K562 (cell line): ENCODE measurements around the gene FOSL1. TPM values are rescaled to one million over a fixed set of nuclear protein-coding genes. Genes with fewer than 3 reads are reported as not detected.

Experiments used
- ATAC-seq: fragments of 200-7000 bp; cut with Tn5 transposase; 3 replicates; pipeline ENCODE4 v1.9.1; 2020; ENCODE audit warnings: moderate library complexity
- BruUV-seq: library from RNA; stranded (reverse); fragments of 400-500 nt; replicated peaks from 2 replicates; lab custom pipeline; 2021; lab: Mats Ljungman, UMichigan
- CTCF ChIA-PET: fragments of 300-600 bp; formaldehyde crosslinking; extraction: SDS; loops from one replicate; lab custom pipeline; 2021; ENCODE audit warnings: low intra/inter-chr PET ratio; lab: Yijun Ruan, JAX
- POLR2A ChIA-PET: fragments of 300-600, 350-650 bp; sonication (Branson Sonifier 250); formaldehyde crosslinking; extraction: SDS; loops from one replicate; lab custom pipeline; 2021; ENCODE audit warnings: antibody characterized with exemption, inconsistent platforms; lab: Yijun Ruan, JAX
- DNase-seq, 4 experiments: peaks; one replicate each; pipeline versions ENCODE4 v3.0.0 to v3.0.0-alpha.2; 2011 to 2018; ENCODE audit warnings: low spot score in 3 of 4, mixed read lengths in 3 of 4; ENCODE audit errors: extremely low read depth in 1 of 4
- FAIRE-seq: peaks from 2 replicates; lab custom pipeline; 2011; peaks lifted over from hg19 to GRCh38; lab: Jason Lieb, UNC
- H2AFZ ChIP-seq: 2 replicates; pipeline ENCODE4 v1.6.0; 2011; ENCODE audit warnings: low read depth, low read length, control low read depth, inconsistent platforms
- H3K27ac ChIP-seq: fragments of 200-600 bp; 3 replicates; pipeline ENCODE4 v1.8.0; 2011; ENCODE audit warnings: low read depth, mild to moderate bottlenecking, control low read depth, inconsistent platforms, low read length, moderate library complexity, mixed read lengths; ENCODE audit errors: extremely low read depth
- H3K27me3 ChIP-seq, 2 experiments: fragments of 300-600 bp in 1 of 2; 2 replicates in 1 of 2; 3 replicates in 1 of 2; pipeline versions ENCODE4 v1.6.0 to v1.8.0; 2011; ENCODE audit warnings: inconsistent platforms in 2 of 2, low read length in 2 of 2, mild to moderate bottlenecking in 1 of 2, mixed read lengths in 1 of 2, moderate library complexity in 1 of 2; ENCODE audit not compliant: control insufficient read depth in 2 of 2, insufficient read depth in 2 of 2
- H3K36me3 ChIP-seq: fragments of 300-600 bp; 3 replicates; pipeline ENCODE4 v1.8.0; 2011; ENCODE audit warnings: mild to moderate bottlenecking, low read length, inconsistent platforms; ENCODE audit not compliant: control insufficient read depth, insufficient read depth
- H3K4me1 ChIP-seq, 2 experiments: fragments of 200-600 bp in 1 of 2; replicated peaks in 1 of 2; 2 replicates in 1 of 2; 3 replicates in 1 of 2; pipeline versions ENCODE4 v1.5.1 to v1.8.0; 2011; ENCODE audit warnings: inconsistent platforms in 2 of 2, low read length in 2 of 2, mild to moderate bottlenecking in 1 of 2, mixed read lengths in 1 of 2, moderate library complexity in 1 of 2; ENCODE audit not compliant: control insufficient read depth in 2 of 2, insufficient read depth in 2 of 2
- H3K4me2 ChIP-seq: 2 replicates; pipeline ENCODE4 v1.6.1; 2011; ENCODE audit warnings: low read length, control low read depth, inconsistent platforms, mixed read lengths; ENCODE audit not compliant: insufficient read depth
- H3K4me3 ChIP-seq: fragments of 200-600 bp; sonication (generic), shearing (Covaris generic); 2 replicates; pipeline ENCODE4 v1.5.1; 2016; ENCODE audit warnings: control low read depth, inconsistent platforms
- H3K79me2 ChIP-seq: fragments of 200-600 bp; 3 replicates; pipeline ENCODE4 v1.8.0; 2011; ENCODE audit warnings: low read length, inconsistent platforms; ENCODE audit not compliant: control insufficient read depth, insufficient read depth
- H3K9ac ChIP-seq, 2 experiments: 2 replicates each; pipeline versions ENCODE4 v1.6.0 to v1.6.1; 2011; ENCODE audit warnings: low read depth in 2 of 2, low read length in 2 of 2, control low read depth in 1 of 2, inconsistent platforms in 1 of 2, mild to moderate bottlenecking in 1 of 2, mixed read lengths in 1 of 2; ENCODE audit not compliant: insufficient read depth in 1 of 2
- H3K9me1 ChIP-seq: one replicate; pipeline ENCODE4 v1.6.0; 2011; ENCODE audit warnings: inconsistent platforms, mild to moderate bottlenecking, low read length, moderate library complexity; ENCODE audit not compliant: control insufficient read depth, insufficient read depth
- H3K9me3 ChIP-seq: replicated peaks from 2 replicates; pipeline ENCODE4 v1.5.1; 2011; ENCODE audit warnings: low read depth, low read length, inconsistent platforms; ENCODE audit not compliant: control insufficient read depth, insufficient read depth
- H4K20me1 ChIP-seq: replicated peaks from 2 replicates; pipeline ENCODE4 v1.6.1; 2011; ENCODE audit warnings: low read length, inconsistent platforms, mixed read lengths; ENCODE audit not compliant: control insufficient read depth, insufficient read depth
- CREM ChIP-seq: IDR thresholded peaks from 2 replicates; pipeline ENCODE4 v1.6.1; 2014; ENCODE audit warnings: antibody characterized with exemption, low read depth
- CTBP1 ChIP-seq: fragments of 450-650 bp; IDR thresholded peaks from 2 replicates; pipeline ENCODE4 v1.6.1; 2016; ENCODE audit warnings: borderline replicate concordance
- E2F5 ChIP-seq: sonication (generic); formaldehyde crosslinking; IDR thresholded peaks from 2 replicates; pipeline ENCODE4 v1.8.0; 2022; ENCODE audit warnings: mild to moderate bottlenecking, missing genetic modification reagents
- NFIC ChIP-seq: fragments of 450-650 bp; IDR thresholded peaks from 2 replicates; pipeline ENCODE4 v1.6.1; 2017; ENCODE audit warnings: mild to moderate bottlenecking, inconsistent platforms
- WHSC1 ChIP-seq: IDR thresholded peaks from one replicate; pipeline ENCODE4 v1.6.1; 2012; ENCODE audit warnings: low read length, control low read depth, inconsistent platforms
- WGBS: fragments of 100-300 bp; shearing (Covaris generic); methylation state at CpG from one replicate; pipeline ENCODE4 v1.1.6; 2016; ENCODE audit warnings: low coverage, mixed read lengths; ENCODE audit not compliant: insufficient coverage; ENCODE audit errors: missing lambda C conversion rate; 5-methylcytosine and 5-hydroxymethylcytosine counted together
- in situ Hi-C: fragments of 300-500 bp; cut with MboI; formaldehyde crosslinking; loops from 4 replicates; pipeline ENCODE4 v1.15.0; 2018; ENCODE audit warnings: inconsistent platforms, mixed read lengths
- intact Hi-C: fragments of 100-400 bp; cut with micrococcal nuclease; formaldehyde crosslinking; loops from 2 replicates; pipeline ENCODE4 v1.14.2; 2022
- polyA plus RNA-seq, 8 experiments: library from polyadenylated mRNA; depleted of rRNA in 4 of 8; stranded (reverse) in 5 of 8; unstranded in 3 of 8; fragments of >200 nt; fragmentation: Nextera tagmentation in 2 of 8; fragmentation: Illumina TruSeq in 1 of 8; extraction: Ambion mirVana in 2 of 8; extraction: Trizol in 1 of 8; gene quantifications; 2 replicates each; pipeline versions ENCODE4 v1.2.1 to v1.2.3, GENCODE V29; 2011 to 2014; ENCODE audit warnings: inconsistent platforms in 1 of 8, missing spikeins in 1 of 8
- total RNA-seq, 7 experiments: library from RNA; depleted of rRNA in 6 of 7; stranded (reverse); fragments of >200 nt in 6 of 7; fragmentation: Illumina TruSeq in 2 of 7; extraction: Trizol in 2 of 7; gene quantifications; 2 replicates each; pipeline versions ENCODE4 v1.2.1 to v1.2.3, GENCODE V29; 2011 to 2021; ENCODE audit warnings: low replicate concordance in 1 of 7

Gene FOSL1
- total and polyA plus RNA-seq, 9 of the 15 experiments (the other 6 are each of a cell fraction or from before 2014, with no cell fraction given) = 3.5 to 39.6 (median 10.0) TPM

GRCh38 chr11:65847746-65848145 lies 52.4 kb downstream of the FOSL1 start (continued):
- TF ChIP-seq E2F5 (CRISPR knock-in tag) (no peak), NFIC (no peak), CTBP1 (peak; percentile 16; the same call in 1 of the 2 replicates)

GRCh38 chr11:65844231-65844872 lies 55.8 kb downstream of the FOSL1 start:
- H3K36me3 ChIP-seq = no peaks in the 10 kb centered on the region
- H3K9me1 ChIP-seq = no peaks in the 10 kb centered on the region
- no peak overlapping the region for H2AFZ ChIP-seq
- no TSS peak for BruUV-seq
- POLR2A ChIA-PET = interaction anchor here (0.7 to 1.7 kb wide), 3 partner anchors 7 to 14 kb away, joined by 3 to 12 read pairs (median 4); partner anchors contain the start of gene CFL1
- FAIRE-seq (no peak), DNase-seq (no peak), ATAC-seq (no peak)
- no peak overlapping the region for H3K4me3 ChIP-seq
- no peak overlapping the region for H3K9ac ChIP-seq
- no peaks in the 10 kb centered on the region for H3K79me2 ChIP-seq
- WGBS = 54% methylated on average over 10 of the region's 10 CpGs
- peaks cover 0 to 5% of the 10 kb centered on the region in 2 experiments; a peak in 3 of 5 replicates for H3K4me1 ChIP-seq
- no peaks in the 10 kb centered on the region for H4K20me1 ChIP-seq
- intact Hi-C loops (no loop called here), in situ Hi-C loops (no loop called here)
- H3K9me3 ChIP-seq = no peaks in the 10 kb centered on the region
- TF ChIP-seq WHSC1 (no peak), CREM (0 out of 2 replicates have a peak, but pooled peaks have one; percentile 11)
- no peaks in the 10 kb centered on the region for H3K27me3 ChIP-seq
- CTCF ChIA-PET = no interaction called here
- no peak overlapping the region for H3K4me2 ChIP-seq
- H3K27ac ChIP-seq = no peak overlapping the region
